ENCODE data around the gene CAMK1G.

The CAMK1G gene

DNA sequence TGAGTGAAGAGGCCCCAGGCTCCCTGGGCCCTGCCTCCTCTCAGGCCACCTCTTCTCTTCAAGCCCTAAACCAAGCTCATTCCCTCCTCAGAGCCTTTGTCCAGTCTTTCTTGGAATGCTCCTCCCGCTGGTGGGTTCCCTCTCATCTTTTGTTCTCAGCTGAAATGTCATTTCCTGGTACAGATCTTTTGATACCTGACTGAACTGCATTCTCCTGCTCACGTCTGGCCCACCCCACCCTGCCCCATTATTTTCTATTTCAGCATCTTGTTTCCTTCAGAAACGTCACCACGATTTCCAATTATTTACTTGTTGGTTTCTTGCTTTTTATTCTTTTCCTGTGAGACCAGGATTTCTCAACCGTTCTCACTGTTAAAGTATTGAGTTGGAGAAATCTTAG, 52.3 kb downstream of the CAMK1G start:
- no peak for DNase-seq (ENCODE audit: low read depth, low spot score)

DNA sequence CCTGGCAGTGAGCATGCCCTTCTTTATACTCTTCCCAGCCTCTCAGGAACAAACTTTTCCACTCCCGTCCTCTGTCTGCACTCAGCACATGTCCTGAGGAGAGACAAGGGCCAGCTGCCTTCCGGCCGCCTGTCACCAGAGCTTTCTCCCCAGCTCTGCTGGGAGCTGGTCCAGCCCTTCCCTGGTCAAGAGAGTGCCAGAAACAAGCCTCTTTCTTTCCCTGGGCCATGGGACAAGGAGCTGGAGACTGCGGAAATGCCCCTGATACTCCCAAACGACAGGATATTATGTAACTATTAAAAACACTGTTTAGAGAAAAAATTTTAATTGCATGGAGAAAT, 58.3 kb downstream of the CAMK1G start:
- DNase-seq (ENCODE audit: low read depth, low spot score): no peak

DNA sequence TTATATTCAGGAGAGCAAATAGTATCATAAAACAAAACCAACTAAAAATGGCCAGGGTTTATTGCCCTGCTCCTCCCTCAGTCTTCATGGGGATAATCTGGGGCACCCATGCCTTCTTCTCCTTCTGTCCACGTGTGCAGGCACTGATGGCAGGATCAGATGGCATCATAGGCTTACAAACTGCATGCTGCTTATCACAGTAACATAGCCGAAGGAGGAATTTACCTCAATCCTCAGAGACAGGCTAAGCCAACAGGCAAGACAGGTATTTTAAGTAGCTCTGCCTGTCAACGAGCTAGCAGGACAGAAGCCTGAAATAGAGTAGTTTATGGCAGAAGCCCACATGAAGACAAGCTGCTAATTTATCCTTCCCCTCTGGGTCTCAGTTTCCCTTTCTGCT, 59.3 kb downstream of the CAMK1G start:
- no peak for DNase-seq (ENCODE audit: low read depth, low spot score)

- no peak for DNase-seq (ENCODE audit: low read depth, low spot score)
These were observed 59.9 kb downstream of the CAMK1G start for GRCh38 chr1:209643285-209644020.

GRCh38 chr1:209645574-209646452, 62.3 kb downstream of the CAMK1G start:
- DNase-seq (ENCODE audit: low read depth, low spot score): no peak

DNA sequence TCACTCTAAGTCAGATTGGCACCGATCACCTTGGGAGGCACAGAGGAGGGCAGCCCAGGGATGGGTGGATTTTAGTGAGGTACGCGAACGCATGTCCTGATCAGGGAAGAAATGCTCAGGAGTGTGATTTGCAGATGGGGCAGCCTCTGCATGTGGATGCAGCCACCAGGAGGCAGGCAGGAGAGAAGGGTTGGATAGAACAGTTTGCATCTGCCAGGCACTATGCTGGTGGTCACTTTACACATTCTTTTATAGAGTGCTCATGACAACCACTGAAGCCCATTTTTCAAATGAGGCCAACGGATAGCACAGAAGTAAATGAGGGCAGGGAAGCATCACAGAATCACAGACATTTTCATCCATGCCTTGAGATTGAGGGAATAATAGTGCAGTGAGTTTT, 63.0 kb downstream of the CAMK1G start:
- DNase-seq (ENCODE audit: low read depth, low spot score): no peak

DNA sequence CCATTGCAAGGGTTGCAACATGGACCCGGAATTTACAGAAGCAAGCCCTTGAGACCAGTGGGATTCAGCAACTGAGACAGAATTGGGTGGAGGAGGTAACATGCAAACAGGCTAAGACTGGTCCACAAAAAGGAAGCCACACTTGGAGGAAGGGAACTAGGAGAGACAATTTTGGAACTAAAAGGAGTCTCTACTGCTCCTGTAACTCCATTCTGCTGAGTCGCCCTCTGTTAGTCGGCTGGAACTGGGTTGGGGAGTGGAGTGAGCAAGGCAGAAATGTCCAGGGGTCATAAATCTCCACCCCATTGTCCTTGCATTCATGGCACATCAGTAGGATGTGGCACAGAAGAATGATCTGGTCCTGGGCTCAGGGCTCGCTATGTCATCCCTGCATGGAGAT, 63.6 kb downstream of the CAMK1G start:
- no peak for DNase-seq (ENCODE audit: low read depth, low spot score)

- no peak for DNase-seq (ENCODE audit: low read depth, low spot score)
These were observed 64.8 kb downstream of the CAMK1G start for GRCh38 chr1:209648346-209648745.

GRCh38 chr1:209648931-209649776, 65.6 kb downstream of the CAMK1G start:
- peak; percentile 90 for DNase-seq (ENCODE audit: low read depth, low spot score)

GRCh38 chr1:209650454-209650853, 66.9 kb downstream of the CAMK1G start:
- no peak for DNase-seq (ENCODE audit: low read depth, low spot score)

- DNase-seq (ENCODE audit: low read depth, low spot score): no peak
These were observed 67.6 kb downstream of the CAMK1G start for GRCh38 chr1:209651138-209651587.

DNA sequence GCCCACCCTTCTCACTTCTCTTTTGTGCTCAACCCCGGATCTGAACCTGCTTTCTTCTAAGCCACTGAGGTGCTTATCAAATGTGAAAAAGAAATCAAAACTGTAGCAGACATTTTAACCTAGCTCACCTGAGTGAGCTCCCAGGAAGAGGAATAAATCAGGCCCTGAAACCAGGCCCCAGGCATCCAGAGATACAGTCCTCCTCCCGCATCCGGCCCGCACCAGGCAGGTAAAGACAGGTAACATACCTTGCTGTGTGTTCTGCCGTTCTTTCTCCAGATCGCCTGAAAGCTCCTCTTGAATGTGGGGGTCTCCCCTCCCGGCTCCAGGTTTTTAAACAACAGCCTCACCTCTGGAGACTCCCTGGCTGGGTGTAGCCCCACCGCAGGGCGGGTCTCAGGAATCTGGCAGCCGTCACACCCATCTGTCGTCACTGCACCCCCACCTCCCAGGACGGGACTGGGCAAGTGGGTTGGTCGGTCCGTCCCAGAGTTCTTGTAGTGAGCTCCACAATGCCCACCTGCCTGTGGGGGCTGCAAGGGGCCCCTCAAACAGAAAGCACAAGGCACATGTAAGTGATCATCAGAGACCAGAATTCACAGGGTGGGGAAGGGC, 68.7 kb downstream of the CAMK1G start, which contains the start of gene LAMB3:
LAMB3 (minus strand) TSS at position 305 of the 615 bp plus-strand sequence. CDS start 1,481 bp downstream, outside the sequence.
- no peak for DNase-seq (ENCODE audit: low read depth, low spot score)

DNA sequence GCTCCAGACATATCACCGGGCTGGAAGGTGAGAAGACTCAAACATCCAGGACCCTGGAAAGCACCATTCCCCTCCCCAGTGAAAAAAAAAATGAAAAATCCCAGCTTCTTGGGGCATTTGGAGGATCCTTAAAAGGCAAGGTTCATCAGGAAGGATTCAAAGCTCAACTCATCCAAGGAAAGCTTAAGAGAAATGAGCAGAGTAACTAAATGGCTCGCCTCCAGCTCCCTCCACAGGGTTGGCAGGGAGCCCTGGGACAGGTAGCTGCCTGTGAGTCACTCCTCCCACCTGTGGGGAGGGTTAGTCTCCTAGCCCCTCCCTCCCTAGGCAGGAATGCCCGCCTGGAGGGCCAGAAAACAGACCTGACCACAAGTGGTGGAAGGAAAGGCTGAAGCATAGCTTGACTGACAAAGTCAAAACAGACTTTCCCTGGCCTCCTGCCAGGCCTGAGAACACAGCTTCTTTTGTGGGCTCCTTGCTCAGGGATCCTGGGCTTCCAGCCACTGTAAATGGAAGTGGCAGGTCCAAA, 69.4 kb downstream of the CAMK1G start:
- peak; percentile 76 for DNase-seq (ENCODE audit: low read depth, low spot score)

DNA sequence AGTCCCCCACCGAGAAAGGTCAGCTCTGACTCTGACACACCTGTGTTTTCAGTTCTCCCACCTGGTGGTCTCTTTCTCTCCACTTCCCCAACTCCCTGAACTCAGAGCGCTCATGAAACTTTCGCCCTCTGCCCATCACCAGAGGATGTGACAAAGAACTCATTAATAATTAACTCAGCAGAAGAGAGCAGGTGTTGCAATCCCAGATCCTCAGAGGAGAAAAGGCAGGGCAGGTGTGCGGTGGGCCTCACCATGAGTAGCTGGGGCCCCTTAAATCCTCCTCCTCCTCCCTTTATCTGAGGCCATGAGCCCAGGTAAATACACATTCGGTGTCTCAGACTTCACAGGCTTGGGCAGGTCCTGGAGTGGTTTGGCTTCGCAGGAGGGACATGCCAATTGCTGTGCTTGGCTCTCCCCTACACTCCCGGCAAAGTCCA, 70.4 kb downstream of the CAMK1G start:
- no peak for DNase-seq (ENCODE audit: low read depth, low spot score)

DNA sequence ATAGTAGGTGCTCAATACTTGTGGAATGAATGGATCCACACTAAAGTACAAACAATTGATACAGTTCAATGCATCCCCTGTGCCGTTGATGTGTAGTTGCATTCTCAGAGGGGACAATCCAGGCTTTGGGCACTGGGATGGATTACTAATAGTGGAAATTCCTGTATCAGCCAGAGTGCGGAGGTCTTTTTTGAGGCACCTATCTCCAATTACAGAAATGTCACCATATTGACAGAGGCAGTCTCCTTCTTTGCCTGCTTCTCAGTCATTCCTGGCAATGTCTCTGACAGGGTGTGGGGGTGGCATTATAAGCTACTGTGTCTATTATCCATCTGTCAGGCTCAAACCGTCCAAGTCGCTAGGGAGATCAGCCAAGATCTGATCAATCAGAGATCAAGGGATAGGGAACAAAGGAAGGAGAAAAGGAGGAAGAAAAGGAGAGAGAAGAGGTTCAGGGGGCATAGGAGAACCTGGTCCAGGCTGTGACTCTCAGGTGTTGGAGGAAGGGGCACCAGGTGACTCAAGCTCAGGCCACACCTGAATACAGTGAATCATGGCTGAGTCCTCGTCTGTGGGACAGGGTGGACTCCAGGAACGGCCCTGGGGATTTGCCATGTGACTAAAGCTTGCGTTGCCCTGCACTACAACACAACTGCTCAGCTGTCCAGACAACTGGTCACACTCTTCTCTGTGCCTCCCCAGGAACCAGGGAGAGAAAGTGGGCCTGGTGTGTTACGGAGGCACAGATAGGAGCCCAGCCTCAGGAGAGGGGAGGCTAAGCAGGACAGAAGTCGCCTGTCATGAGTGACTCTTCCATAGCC, 72.1 kb downstream of the CAMK1G start:
- no peak for DNase-seq (ENCODE audit: low read depth, low spot score)

GRCh38 chr1:209657140-209657879, 73.8 kb downstream of the CAMK1G start:
- no peak for DNase-seq (ENCODE audit: low read depth, low spot score)

- DNase-seq (ENCODE audit: low read depth, low spot score): no peak
These were observed 74.4 kb downstream of the CAMK1G start for GRCh38 chr1:209657918-209658317.

- DNase-seq (ENCODE audit: low read depth, low spot score): no peak
These were observed 76.4 kb downstream of the CAMK1G start for GRCh38 chr1:209659909-209660308.

DNA sequence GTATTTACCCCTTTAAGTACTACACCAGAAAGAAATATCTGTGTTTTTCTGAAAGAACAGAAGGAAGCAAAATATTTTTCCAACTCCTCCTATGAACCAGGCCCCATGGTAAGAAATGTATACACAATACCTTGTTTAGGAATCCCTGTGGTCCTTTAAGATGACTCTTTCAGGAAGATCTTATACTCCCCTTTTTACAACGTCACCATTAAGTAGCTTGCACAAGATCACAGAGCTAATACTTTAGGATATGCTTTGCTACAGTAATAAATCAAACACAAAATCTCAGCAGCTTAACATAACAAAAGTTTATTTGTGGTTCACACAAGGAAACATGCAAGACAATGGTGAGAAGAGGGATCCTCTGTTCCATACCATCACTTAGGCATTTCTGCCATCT, 77.6 kb downstream of the CAMK1G start:
- no peak for DNase-seq (ENCODE audit: low read depth, low spot score)
